ENCODE measurements around the gene CAPG.

CAPG gene

GRCh38 chr2:85393836-85394235, 16.3 kb downstream of the CAPG start:
- H3K79me2 ChIP-seq (ENCODE audit: low read length) = no peaks in the 10 kb centered on the region
- no peak overlapping the region for H3K27ac ChIP-seq (ENCODE audit: low read length)
- no peaks in the 10 kb centered on the region for H3K36me3 ChIP-seq (replicated peaks; ENCODE audit: insufficient read depth, low read length)
- no peaks in the 10 kb centered on the region for H3K9me3 ChIP-seq (replicated peaks; ENCODE audit: insufficient read depth, low read length)
- H2AFZ ChIP-seq (ENCODE audit: low read length) = no peak overlapping the region
- no peaks in the 10 kb centered on the region for H3K9me2 ChIP-seq (replicated peaks; ENCODE audit: insufficient read depth, low read length)
- H3K27me3 ChIP-seq (replicated peaks; ENCODE audit: insufficient read depth, low read length) = no peaks in the 10 kb centered on the region
- no peak overlapping the region for H3K4me3 ChIP-seq (ENCODE audit: low read length)
- peaks cover 16% of the 10 kb centered on the region for H3K4me1 ChIP-seq (ENCODE audit: low read length)
- no peak overlapping the region for H3K4me2 ChIP-seq (ENCODE audit: low read depth, low read length)
- H4K20me1 ChIP-seq (ENCODE audit: insufficient read depth, low read length) = no peaks in the 10 kb centered on the region
- peaks cover 13% of the 10 kb centered on the region; the same call in 1 of the 2 replicates for H3F3A ChIP-seq (ENCODE audit: insufficient read depth, low read length)
- no peak for DNase-seq
- H3K9ac ChIP-seq (ENCODE audit: low read length) = no peak overlapping the region
- no peak for TF ChIP-seq EZH2phosphoT487 (IDR thresholded peaks at IDR 0.05; ENCODE audit: low read length)
- TF ChIP-seq EZH2 (optimal IDR thresholded peaks at IDR 0.05; ENCODE audit: low read depth, low read length) = no peak
- no peak for TF ChIP-seq CTCF (IDR thresholded peaks at IDR 0.05; ENCODE audit: low read length)

GRCh38 chr2:85390941-85391669, 19.1 kb downstream of the CAPG start:
- Histone ChIP-seq H3K27ac (ENCODE audit: low read length) (no peak overlapping the region), H4K20me1 (ENCODE audit: insufficient read depth, low read length) (no peaks in the 10 kb centered on the region), H3K4me2 (ENCODE audit: low read depth, low read length) (no peak overlapping the region), H3K9ac (ENCODE audit: low read length) (no peak overlapping the region), H3K4me1 (ENCODE audit: low read length) (no peaks in the 10 kb centered on the region), H3K79me2 (ENCODE audit: low read length) (no peaks in the 10 kb centered on the region), H3F3A (ENCODE audit: insufficient read depth, low read length) (no peaks in the 10 kb centered on the region), H3K9me3 (replicated peaks; ENCODE audit: insufficient read depth, low read length) (no peaks in the 10 kb centered on the region), H3K27me3 (replicated peaks; ENCODE audit: insufficient read depth, low read length) (no peaks in the 10 kb centered on the region), H3K9me2 (replicated peaks; ENCODE audit: insufficient read depth, low read length) (no peaks in the 10 kb centered on the region), H2AFZ (ENCODE audit: low read length) (no peak overlapping the region), H3K4me3 (ENCODE audit: low read length) (no peak overlapping the region), H3K36me3 (replicated peaks; ENCODE audit: insufficient read depth, low read length) (no peaks in the 10 kb centered on the region)
- TF ChIP-seq EZH2phosphoT487 (IDR thresholded peaks at IDR 0.05; ENCODE audit: low read length) = no peak
- peak; percentile 77 for TF ChIP-seq CTCF (IDR thresholded peaks at IDR 0.05; ENCODE audit: low read length)
- TF ChIP-seq EZH2 (optimal IDR thresholded peaks at IDR 0.05; ENCODE audit: low read depth, low read length) = no peak
- DNase-seq = peak; percentile 53

GRCh38 chr2:85388878-85389538, 21.2 kb downstream of the CAPG start:
- Histone ChIP-seq H3K9me2 (replicated peaks; ENCODE audit: insufficient read depth, low read length) (no peaks in the 10 kb centered on the region), H3F3A (ENCODE audit: insufficient read depth, low read length) (no peaks in the 10 kb centered on the region), H3K4me1 (ENCODE audit: low read length) (no peaks in the 10 kb centered on the region), H4K20me1 (ENCODE audit: insufficient read depth, low read length) (no peaks in the 10 kb centered on the region), H3K9ac (ENCODE audit: low read length) (no peak overlapping the region), H2AFZ (ENCODE audit: low read length) (no peak overlapping the region), H3K4me3 (ENCODE audit: low read length) (no peak overlapping the region), H3K9me3 (replicated peaks; ENCODE audit: insufficient read depth, low read length) (no peaks in the 10 kb centered on the region), H3K36me3 (replicated peaks; ENCODE audit: insufficient read depth, low read length) (no peaks in the 10 kb centered on the region), H3K27me3 (replicated peaks; ENCODE audit: insufficient read depth, low read length) (no peaks in the 10 kb centered on the region), H3K4me2 (ENCODE audit: low read depth, low read length) (no peak overlapping the region), H3K79me2 (ENCODE audit: low read length) (no peaks in the 10 kb centered on the region), H3K27ac (ENCODE audit: low read length) (no peak overlapping the region)
- no peak for DNase-seq
- no peak for TF ChIP-seq EZH2 (optimal IDR thresholded peaks at IDR 0.05; ENCODE audit: low read depth, low read length)

- no peaks in the 10 kb centered on the region for H3F3A ChIP-seq (ENCODE audit: insufficient read depth, low read length)
- H3K79me2 ChIP-seq (ENCODE audit: low read length) = no peaks in the 10 kb centered on the region
- H3K27ac ChIP-seq (ENCODE audit: low read length) = no peak overlapping the region
- H2AFZ ChIP-seq (ENCODE audit: low read length) = no peak overlapping the region
- TF ChIP-seq EZH2 (optimal IDR thresholded peaks at IDR 0.05; ENCODE audit: low read depth, low read length) = no peak
- no peak for TF ChIP-seq CTCF (IDR thresholded peaks at IDR 0.05; ENCODE audit: low read length)
- no peak for TF ChIP-seq EZH2phosphoT487 (IDR thresholded peaks at IDR 0.05; ENCODE audit: low read length)
- no peaks in the 10 kb centered on the region for H3K27me3 ChIP-seq (replicated peaks; ENCODE audit: insufficient read depth, low read length)
- H3K4me3 ChIP-seq (ENCODE audit: low read length) = no peak overlapping the region
- H3K9me2 ChIP-seq (replicated peaks; ENCODE audit: insufficient read depth, low read length) = no peaks in the 10 kb centered on the region
- no peak overlapping the region for H3K4me2 ChIP-seq (ENCODE audit: low read depth, low read length)
- H3K4me1 ChIP-seq (ENCODE audit: low read length) = no peaks in the 10 kb centered on the region
- no peaks in the 10 kb centered on the region for H3K9me3 ChIP-seq (replicated peaks; ENCODE audit: insufficient read depth, low read length)
- H4K20me1 ChIP-seq (ENCODE audit: insufficient read depth, low read length) = no peaks in the 10 kb centered on the region
- H3K36me3 ChIP-seq (replicated peaks; ENCODE audit: insufficient read depth, low read length) = no peaks in the 10 kb centered on the region
- DNase-seq = no peak
- H3K9ac ChIP-seq (ENCODE audit: low read length) = no peak overlapping the region
These were observed 22.4 kb downstream of the CAPG start for GRCh38 chr2:85387754-85388153.
